Epithelial cell of proximal tubule (primary cell): Measurements from ENCODE around the gene LAMP5. TPM values are rescaled to one million over a fixed set of nuclear protein-coding genes. Genes with fewer than 3 reads are reported as not detected.

ENCODE experiments used
- DNase-seq: peaks from one replicate; pipeline ENCODE4 v3.0.0-alpha.2; 2011; ENCODE audit warnings: low read depth
- H3K4me3 ChIP-seq: 2 replicates; pipeline ENCODE4 v1.5.1; 2011; ENCODE audit warnings: low read depth, mild to moderate bottlenecking, low read length
- CTCF ChIP-seq: conservative IDR thresholded peaks from 2 replicates; pipeline ENCODE4 v1.5.1; 2012; ENCODE audit warnings: low read depth, mild to moderate bottlenecking, low read length
- total RNA-seq: library from RNA; depleted of rRNA; stranded (reverse); fragments of >200 nt; gene quantifications from 2 replicates; pipeline ENCODE4 v1.2.3, GENCODE V29; 2015

The LAMP5 gene
- total RNA-seq, 1 donor from 2014 or later, result 0.06 TPM

- no peak for DNase-seq
- TF ChIP-seq CTCF, result no peak
- H3K4me3 ChIP-seq, result no peak overlapping the region
Observed at GRCh38 chr20:9478771-9479170, 35.6 kb upstream of the LAMP5 start.

GRCh38 chr20:9480066-9480465 lies 34.3 kb upstream of the LAMP5 start:
- DNase-seq, result no peak
- TF ChIP-seq CTCF, result no peak
- H3K4me3 ChIP-seq, result no peak overlapping the region

GRCh38 chr20:9482180-9482579 lies 32.2 kb upstream of the LAMP5 start:
- H3K4me3 ChIP-seq, result no peak overlapping the region
- no peak for DNase-seq
- no peak for TF ChIP-seq CTCF

- no peak for TF ChIP-seq CTCF
- H3K4me3 ChIP-seq, result no peak overlapping the region
- no peak for DNase-seq
Observed at GRCh38 chr20:9483131-9483530, 31.3 kb upstream of the LAMP5 start.

- DNase-seq, result no peak
- TF ChIP-seq CTCF, result no peak
- no peak overlapping the region for H3K4me3 ChIP-seq
Observed at GRCh38 chr20:9485614-9486340, 28.6 kb upstream of the LAMP5 start.

GRCh38 chr20:9487231-9487630 lies 27.2 kb upstream of the LAMP5 start:
- no peak for TF ChIP-seq CTCF
- no peak for DNase-seq
- H3K4me3 ChIP-seq, result no peak overlapping the region

GRCh38 chr20:9488063-9488462 lies 26.3 kb upstream of the LAMP5 start:
- no peak for DNase-seq
- no peak overlapping the region for H3K4me3 ChIP-seq
- no peak for TF ChIP-seq CTCF
